Hypothalamus (tissue), 51 donors: Measurements from ENCODE around the gene ESM1.
"Not testable (repeated sequence)": the region's sequence is repeated elsewhere in the genome, so short reads cannot be mapped to it uniquely, and the experiment has no call there.

Experiments
- DNase-seq, 51 donors: peaks; one replicate each; lab custom pipeline; 2025; lab: John Stamatoyannopoulos, UW

Gene ESM1, protein sequence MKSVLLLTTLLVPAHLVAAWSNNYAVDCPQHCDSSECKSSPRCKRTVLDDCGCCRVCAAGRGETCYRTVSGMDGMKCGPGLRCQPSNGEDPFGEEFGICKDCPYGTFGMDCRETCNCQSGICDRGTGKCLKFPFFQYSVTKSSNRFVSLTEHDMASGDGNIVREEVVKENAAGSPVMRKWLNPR

DNA sequence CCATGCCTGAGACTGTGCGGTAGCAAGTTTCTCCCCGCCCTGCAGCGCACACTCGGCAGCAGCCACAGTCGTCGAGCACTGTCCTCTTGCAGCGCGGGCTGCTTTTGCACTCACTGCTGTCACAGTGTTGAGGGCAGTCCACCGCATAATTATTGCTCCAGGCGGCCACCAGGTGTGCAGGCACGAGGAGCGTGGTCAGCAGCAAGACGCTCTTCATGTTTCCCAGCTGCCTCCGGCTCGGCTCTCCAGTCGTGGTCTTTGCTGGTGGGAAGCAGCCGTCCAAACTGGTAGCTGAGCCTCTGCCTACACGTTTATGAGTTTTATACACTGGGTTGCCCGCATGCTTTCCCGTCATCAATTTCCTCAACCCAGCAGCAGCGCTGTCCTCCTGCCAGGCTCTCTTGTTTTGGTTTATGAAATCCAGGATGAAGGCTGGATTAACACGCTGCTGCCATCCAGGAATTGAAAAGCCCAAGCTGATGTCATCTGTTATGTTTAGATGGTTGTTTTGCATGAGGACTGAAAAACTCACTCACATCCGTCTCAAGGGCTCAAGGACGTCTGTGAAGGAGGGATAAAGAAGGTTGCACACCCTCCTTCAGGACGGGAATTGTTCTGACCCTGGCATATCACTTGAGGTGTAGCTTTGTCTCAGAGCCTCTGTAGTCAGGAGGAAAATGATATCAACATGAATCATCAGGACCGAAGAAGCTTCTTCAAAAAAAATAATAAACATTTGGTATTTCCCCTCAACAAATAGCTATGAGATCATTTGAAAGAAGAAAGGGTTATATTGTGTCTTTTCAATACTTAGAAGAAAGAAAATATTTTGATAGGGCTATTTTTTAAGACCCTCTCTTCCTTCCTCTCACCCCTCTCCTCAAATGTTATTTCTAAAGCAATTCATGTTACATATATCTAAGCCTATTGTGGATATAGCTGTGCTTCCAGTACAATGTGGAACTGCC, at the start of gene ESM1:
Gene ESM1 (minus strand): TSS at position 293 of the 968 bp plus-strand sequence. CDS start 76 bp downstream, at position 217.
- no peak for DNase-seq

DNA sequence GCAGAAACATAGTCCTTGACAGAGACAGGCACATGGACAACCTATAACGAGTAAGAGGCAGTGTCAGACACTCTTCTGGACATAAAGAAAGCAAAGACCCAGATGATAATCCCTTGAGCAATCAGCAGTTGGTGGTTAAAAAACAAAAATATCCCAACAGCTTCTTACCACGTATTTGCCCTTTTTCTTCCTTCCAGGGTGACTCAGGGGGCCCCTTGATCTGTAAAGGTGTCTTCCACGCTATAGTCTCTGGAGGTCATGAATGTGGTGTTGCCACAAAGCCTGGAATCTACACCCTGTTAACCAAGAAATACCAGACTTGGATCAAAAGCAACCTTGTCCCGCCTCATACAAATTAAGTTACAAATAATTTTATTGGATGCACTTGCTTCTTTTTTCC, 48.2 kb upstream of the ESM1 start:
- no peak for DNase-seq

- no peak for DNase-seq
Measured at GRCh38 chr5:55031492-55031891, 46.1 kb upstream of the ESM1 start.

GRCh38 chr5:55030676-55031369, 45.4 kb upstream of the ESM1 start:
- DNase-seq, result no peak

DNA sequence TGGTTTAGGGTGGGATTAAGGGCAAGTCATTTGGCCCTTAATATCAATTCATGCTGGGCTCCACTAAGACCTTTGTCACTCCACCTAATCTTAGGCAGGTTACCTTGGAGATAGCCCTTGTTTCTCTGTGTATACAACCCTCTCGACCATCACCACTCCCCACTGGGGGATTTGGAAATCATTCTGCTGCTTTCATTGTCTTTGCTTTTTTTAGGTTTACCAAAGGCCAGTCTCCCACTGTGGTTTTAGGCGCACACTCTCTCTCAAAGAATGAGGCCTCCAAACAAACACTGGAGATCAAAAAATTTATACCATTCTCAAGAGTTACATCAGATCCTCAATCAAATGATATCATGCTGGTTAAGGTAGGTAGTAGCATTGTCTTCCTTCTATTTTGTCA, 44.8 kb upstream of the ESM1 start:
- DNase-seq, result no peak

DNA sequence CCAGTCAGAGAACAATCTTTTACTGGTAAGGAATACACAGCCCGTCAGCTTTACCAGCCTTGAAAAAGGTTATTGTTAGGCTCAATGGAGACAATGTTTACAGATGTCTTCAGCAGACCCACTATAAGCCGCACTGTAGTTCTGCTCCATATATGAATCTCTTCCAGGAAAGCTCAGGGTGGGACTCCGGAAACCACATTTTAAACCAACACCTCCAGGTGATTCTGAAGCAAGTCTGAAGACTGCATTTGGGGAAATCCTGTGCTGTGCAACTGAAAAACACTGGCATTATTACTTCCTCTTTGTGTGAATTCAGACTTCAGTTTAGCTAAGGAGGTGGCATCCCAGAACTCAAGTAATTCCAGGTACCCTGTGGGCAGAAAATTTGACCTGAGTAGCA, 42.2 kb upstream of the ESM1 start:
- no peak for DNase-seq

- DNase-seq, result no peak
Measured at GRCh38 chr5:55022450-55022849, 37.1 kb upstream of the ESM1 start.

DNA sequence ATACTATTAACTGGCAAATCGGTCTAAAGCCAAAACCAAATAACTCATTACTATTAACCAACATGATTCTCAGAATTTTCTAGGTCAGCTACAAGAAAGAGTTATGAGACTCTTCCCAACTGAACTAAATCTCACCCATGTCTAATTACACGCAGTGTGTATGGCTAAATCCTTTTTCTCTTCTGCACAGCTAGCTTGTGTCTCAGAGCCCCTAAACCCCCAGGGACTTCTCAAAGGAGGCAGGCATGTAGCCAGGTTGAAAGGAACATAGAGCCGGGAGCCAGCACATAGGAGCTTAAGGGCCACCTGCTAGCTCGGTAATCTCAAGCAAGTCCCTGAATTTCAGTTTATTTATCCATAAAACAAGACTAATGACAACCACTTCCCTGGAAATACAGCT, 36.4 kb upstream of the ESM1 start:
- DNase-seq, result no peak

DNA sequence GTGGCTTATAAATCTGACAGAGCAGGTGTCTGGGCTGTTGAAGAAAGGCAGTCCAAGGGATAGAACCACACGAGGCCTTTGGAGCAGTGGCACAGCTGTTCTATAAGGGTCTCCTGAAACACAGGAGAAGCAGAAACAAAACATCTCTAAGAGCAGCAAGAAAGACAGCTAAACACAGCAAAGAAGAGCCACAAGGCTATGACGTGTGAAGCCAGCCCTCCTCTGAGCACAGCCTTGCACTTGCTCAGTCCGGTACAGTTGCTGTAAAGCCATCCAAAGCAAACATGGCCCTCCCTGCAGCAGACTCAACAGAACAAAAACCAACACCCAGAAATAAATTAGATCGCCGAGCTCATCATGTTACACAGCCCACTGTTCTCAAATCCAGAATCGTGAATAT, 36.0 kb upstream of the ESM1 start:
- no peak for DNase-seq

- DNase-seq, result not testable (repeated sequence)
Measured at GRCh38 chr5:55010149-55010548, 24.8 kb upstream of the ESM1 start.

- DNase-seq, result no peak
Measured at GRCh38 chr5:55004729-55005128, 19.3 kb upstream of the ESM1 start.

GRCh38 chr5:55003432-55004065, 18.2 kb upstream of the ESM1 start:
- no peak for DNase-seq

- DNase-seq, result not testable (repeated sequence)
Measured at GRCh38 chr5:55002166-55002565, 16.8 kb upstream of the ESM1 start.

GRCh38 chr5:54997081-54997480, 11.7 kb upstream of the ESM1 start:
- no peak for DNase-seq

- no peak for DNase-seq
Measured at GRCh38 chr5:54996466-54996865, 11.1 kb upstream of the ESM1 start.

- DNase-seq, result no peak
Measured at GRCh38 chr5:54995168-54995567, 9.8 kb upstream of the ESM1 start.

DNA sequence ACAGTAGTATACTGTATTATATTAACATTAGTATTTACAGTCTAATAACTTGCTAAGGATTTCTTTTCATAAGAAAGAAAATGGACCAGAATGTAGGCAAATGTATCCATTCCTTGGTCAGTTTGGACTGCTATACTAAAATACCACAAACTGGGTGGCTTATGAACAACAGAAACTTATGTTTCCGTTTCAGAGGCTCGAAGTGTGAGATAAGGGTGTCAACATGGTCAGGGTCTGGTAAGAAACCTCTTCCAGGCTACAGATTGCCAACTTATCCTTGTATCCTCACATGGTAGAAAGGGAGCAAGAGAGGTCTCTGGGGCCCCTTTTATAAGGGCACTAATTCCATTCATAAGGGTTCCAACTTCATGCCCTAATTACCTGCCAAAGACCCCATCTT, 9.2 kb upstream of the ESM1 start:
- DNase-seq, result no peak

- DNase-seq, result no peak
Measured at GRCh38 chr5:54993318-54993717, 7.9 kb upstream of the ESM1 start.

- DNase-seq, result no peak
Measured at GRCh38 chr5:54991416-54991815, 6.0 kb upstream of the ESM1 start.

- DNase-seq, result no peak
Measured at GRCh38 chr5:54990841-54991258, 5.5 kb upstream of the ESM1 start.

DNA sequence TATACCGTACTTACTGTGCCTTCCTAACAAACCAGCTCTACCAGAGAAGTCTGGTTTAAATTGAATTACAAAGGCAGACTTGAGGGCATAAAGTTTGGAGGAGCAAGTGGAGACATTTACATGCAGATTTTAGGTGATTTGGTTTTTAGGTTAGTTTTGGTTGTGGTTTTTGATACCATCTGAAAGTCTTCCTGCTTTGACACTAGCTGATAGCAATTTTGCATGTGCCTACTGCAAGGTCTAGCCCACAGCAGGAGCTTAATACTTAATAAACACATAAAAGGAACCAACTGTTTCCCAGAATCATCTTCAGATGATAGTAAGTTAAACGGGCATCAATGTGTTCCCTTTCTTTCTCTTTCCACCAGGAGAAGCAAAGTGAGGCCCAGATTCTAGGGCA, 3.4 kb upstream of the ESM1 start:
- DNase-seq, result no peak
